SK-N-MC (cell line): ENCODE measurements around the gene INSL3.
"Not testable (repeated sequence)": the region's sequence is repeated elsewhere in the genome, so short reads cannot be mapped to it uniquely, and the experiment has no call there.

Experiments
- DNase-seq: peaks from one replicate; pipeline ENCODE4 v3.0.0-alpha.2; 2011; ENCODE audit warnings: low read depth, low spot score
- H3K27ac ChIP-seq: fragments of 200-600 bp; sonication (generic); 2 replicates; pipeline ENCODE4 v1.5.1; 2016; ENCODE audit warnings: mixed run types
- H3K36me3 ChIP-seq: fragments of 200-600 bp; sonication (generic); 2 replicates; pipeline ENCODE4 v1.6.1; 2017; ENCODE audit warnings: antibody characterized with exemption, low read length, mixed read lengths; ENCODE audit not compliant: insufficient read depth
- H3K4me3 ChIP-seq: fragments of 200-600 bp; sonication (generic); 2 replicates; pipeline ENCODE4 v1.5.1; 2016
- H3K9ac ChIP-seq: fragments of 200-600 bp; sonication (generic); 2 replicates; pipeline ENCODE4 v1.8.0; 2017; ENCODE audit warnings: mixed run types, mixed read lengths; ENCODE audit not compliant: insufficient read length
- H3K9me3 ChIP-seq: fragments of 200-600 bp; sonication (generic); 2 replicates; pipeline ENCODE4 v1.6.1; 2017; ENCODE audit warnings: low read depth, mild to moderate bottlenecking, antibody characterized with exemption, low read length, moderate library complexity, mixed read lengths
- EZH2 ChIP-seq: fragments of 200-600 bp; sonication (generic); IDR thresholded peaks from one replicate; pipeline ENCODE4 v1.6.1; 2017; ENCODE audit warnings: antibody characterized with exemption
- FOXP2 ChIP-seq: optimal IDR thresholded peaks from 2 replicates; pipeline ENCODE3; 2011; ENCODE audit warnings: mild to moderate bottlenecking, moderate library complexity; ENCODE audit not compliant: insufficient read depth; ENCODE audit errors: extremely low read length, control extremely low read depth
- POLR2AphosphoS5 ChIP-seq: IDR thresholded peaks from 2 replicates; pipeline ENCODE4 v1.6.1; 2012; ENCODE audit warnings: mild to moderate bottlenecking, low read depth, low read length, borderline replicate concordance

Gene INSL3

GRCh38 chr19:17780781-17781180, 40.5 kb downstream of the INSL3 start:
- Histone ChIP-seq H3K4me3 (no peak overlapping the region), H3K36me3 (no peaks in the 10 kb centered on the region), H3K9ac (no peak overlapping the region), H3K27ac (no peak overlapping the region), H3K9me3 (no peaks in the 10 kb centered on the region)
- no peak for DNase-seq
- TF ChIP-seq EZH2 = no peak
- TF ChIP-seq FOXP2 = no peak
- no peak for TF ChIP-seq POLR2AphosphoS5

GRCh38 chr19:17778968-17779929, 42.1 kb downstream of the INSL3 start:
- Histone ChIP-seq H3K27ac (no peak overlapping the region), H3K9ac (no peak overlapping the region), H3K9me3 (no peaks in the 10 kb centered on the region), H3K36me3 (no peaks in the 10 kb centered on the region), H3K4me3 (peak overlapping the region; percentile 15; the same call in 1 of the 2 replicates)
- no peak for DNase-seq
- TF ChIP-seq EZH2 = no peak
- no peak for TF ChIP-seq POLR2AphosphoS5
- no peak for TF ChIP-seq FOXP2

- TF ChIP-seq EZH2 = no peak
- no peak for TF ChIP-seq POLR2AphosphoS5
- no peak for TF ChIP-seq FOXP2
- H3K4me3 ChIP-seq = no peak overlapping the region
- no peak overlapping the region for H3K9ac ChIP-seq
- no peak for DNase-seq
- no peaks in the 10 kb centered on the region for H3K36me3 ChIP-seq
- H3K9me3 ChIP-seq = no peaks in the 10 kb centered on the region
- no peak overlapping the region for H3K27ac ChIP-seq
These were observed 42.9 kb downstream of the INSL3 start for GRCh38 chr19:17778251-17778967.

- not testable (repeated sequence) for H3K27ac ChIP-seq, H3K9ac ChIP-seq, H3K36me3 ChIP-seq, DNase-seq, H3K9me3 ChIP-seq, H3K4me3 ChIP-seq
These were observed 43.5 kb downstream of the INSL3 start for GRCh38 chr19:17777840-17778239.

- no peak for DNase-seq
- H3K36me3 ChIP-seq = no peaks in the 10 kb centered on the region
- no peak overlapping the region for H3K9ac ChIP-seq
These were observed 45.1 kb downstream of the INSL3 start for GRCh38 chr19:17775991-17776803.

GRCh38 chr19:17775245-17775927, 45.9 kb downstream of the INSL3 start:
- no peak overlapping the region for H3K27ac ChIP-seq
- H3K4me3 ChIP-seq = no peak overlapping the region
- no peak for DNase-seq
- no peaks in the 10 kb centered on the region for H3K9me3 ChIP-seq
- H3K36me3 ChIP-seq = no peaks in the 10 kb centered on the region
- H3K9ac ChIP-seq = no peak overlapping the region
- no peak for TF ChIP-seq FOXP2
- TF ChIP-seq EZH2 = no peak
- no peak for TF ChIP-seq POLR2AphosphoS5

More at GRCh38 chr19:17775991-17776803, 45.1 kb downstream of the INSL3 start:
- H3K27ac ChIP-seq = no peak overlapping the region
- H3K4me3 ChIP-seq = no peak overlapping the region
- no peak for TF ChIP-seq POLR2AphosphoS5
- H3K9me3 ChIP-seq = no peaks in the 10 kb centered on the region

GRCh38 chr19:17772172-17772571, 49.1 kb downstream of the INSL3 start:
- Histone ChIP-seq H3K4me3 (no peak overlapping the region), H3K9ac (no peak overlapping the region), H3K36me3 (no peaks in the 10 kb centered on the region), H3K27ac (no peak overlapping the region), H3K9me3 (no peaks in the 10 kb centered on the region)
- TF ChIP-seq POLR2AphosphoS5 = no peak
- no peak for TF ChIP-seq FOXP2
- TF ChIP-seq EZH2 = no peak
- DNase-seq = no peak

- Histone ChIP-seq H3K9ac (no peak overlapping the region), H3K4me3 (no peak overlapping the region), H3K27ac (no peak overlapping the region), H3K36me3 (no peaks in the 10 kb centered on the region), H3K9me3 (no peaks in the 10 kb centered on the region)
- TF ChIP-seq POLR2AphosphoS5 = no peak
- no peak for TF ChIP-seq EZH2
- no peak for TF ChIP-seq FOXP2
- no peak for DNase-seq
These were observed 50.7 kb downstream of the INSL3 start for GRCh38 chr19:17770613-17771012.
